Cardiac fibroblast (primary cell): ENCODE measurements around the gene ISCU.
A peak's percentile ranks its signal among the peaks of the same experiment; 100 is the strongest.

Source experiments
- DNase-seq, 2 donors: peaks; one replicate each; pipeline versions ENCODE4 v3.0.0 to v3.0.0-alpha.2; 2010; ENCODE audit warnings: low read depth in 2 of 2
- H3K4me3 ChIP-seq, 2 donors: replicated peaks in 1 of 2; 1 replicate in 1 of 2; 2 replicates in 1 of 2; pipeline ENCODE4 v1.5.1; 2011; ENCODE audit warnings: low read depth in 2 of 2, low read length in 2 of 2, mild to moderate bottlenecking in 2 of 2, moderate library complexity in 1 of 2
- CTCF ChIP-seq: IDR thresholded peaks from one replicate; pipeline ENCODE4 v1.5.1; 2011; ENCODE audit warnings: low read depth, mild to moderate bottlenecking, low read length, inconsistent platforms

ISCU gene

GRCh38 chr12:108517288-108518100 lies 44.9 kb upstream of the ISCU start:
- TF ChIP-seq CTCF, result no peak
- no peak overlapping the region for H3K4me3 ChIP-seq
- DNase-seq, result no peak

- DNase-seq, result no peak
- TF ChIP-seq CTCF, result no peak
- no peak overlapping the region for H3K4me3 ChIP-seq
These were observed 44.2 kb upstream of the ISCU start for GRCh38 chr12:108518101-108518715.

- no peak for DNase-seq
- TF ChIP-seq CTCF, result no peak
- H3K4me3 ChIP-seq, result no peak overlapping the region
These were observed 43.5 kb upstream of the ISCU start for GRCh38 chr12:108518716-108519496.

GRCh38 chr12:108519558-108519957 lies 42.8 kb upstream of the ISCU start:
- no peak for TF ChIP-seq CTCF
- no peak for DNase-seq
- H3K4me3 ChIP-seq, result no peak overlapping the region

- no peak for TF ChIP-seq CTCF
- no peak overlapping the region for H3K4me3 ChIP-seq
- DNase-seq, result no peak
These were observed 39.0 kb upstream of the ISCU start for GRCh38 chr12:108523365-108523764.

DNA sequence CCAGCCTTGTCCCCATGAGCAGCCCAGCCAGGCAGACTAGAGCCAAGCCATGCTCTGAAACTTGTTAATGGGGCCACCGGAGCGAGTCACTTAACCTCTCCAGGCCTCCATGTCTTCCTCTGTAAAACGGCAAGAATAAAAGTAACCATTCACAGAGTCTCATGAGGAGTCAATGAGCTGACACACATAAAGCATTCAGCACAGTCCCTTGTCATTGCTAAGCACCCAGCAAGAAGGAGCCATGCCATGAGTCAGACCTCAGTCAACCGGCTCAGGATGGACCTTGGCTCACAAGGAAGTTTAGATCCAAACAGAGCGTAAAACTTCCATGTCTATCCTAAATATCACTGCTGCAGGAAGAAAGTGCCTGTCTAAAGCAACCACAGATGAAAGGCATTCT lies 36.7 kb upstream of the ISCU start:
- no peak overlapping the region for H3K4me3 ChIP-seq
- TF ChIP-seq CTCF, result no peak
- DNase-seq, result peak in 1 of 2 donors; percentile 64
